GM18873 (cell line): ENCODE results near the gene GUCA1A.
"Not testable (repeated sequence)": the region's sequence is repeated elsewhere in the genome, so short reads cannot be mapped to it uniquely, and the experiment has no call there.

Experiments
- ATAC-seq: cut with Tn5 transposase; IDR thresholded peaks from one replicate; pipeline ENCODE4 v1.9.1; 2021; ENCODE audit warnings: mild to moderate bottlenecking, moderate library complexity, moderate number of reproducible peaks; ENCODE audit not compliant: unreplicated experiment, low FRiP score

The GUCA1A gene

GRCh38 chr6:42142118-42142835 lies 30.9 kb upstream of the GUCA1A start, which contains the start of gene C6orf132:
Gene C6orf132, minus strand, starts transcription at chr6:42142620. Its CDS starts 176 bp downstream, at chr6:42142444.
- no peak for ATAC-seq

DNA sequence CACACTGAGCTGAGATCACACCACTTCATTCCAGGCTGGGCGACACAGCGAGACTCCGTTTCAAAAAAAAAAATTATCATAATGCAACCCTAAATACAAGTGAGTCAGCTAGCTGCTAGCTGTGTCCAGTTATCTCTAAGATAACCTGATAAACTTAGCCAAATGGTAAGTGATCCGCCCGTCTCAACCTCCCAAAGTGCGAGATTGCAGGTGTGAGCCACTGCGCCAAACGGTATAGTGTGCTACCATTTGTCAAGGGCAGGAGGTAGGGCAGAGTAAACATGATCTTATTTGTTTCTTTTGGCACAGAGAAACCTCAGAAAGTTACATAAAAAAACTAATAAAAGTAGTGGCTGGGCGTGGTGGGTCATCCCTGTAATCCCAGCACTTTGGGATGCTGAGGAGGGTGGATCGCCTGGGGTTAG lies 26.0 kb upstream of the GUCA1A start:
- no peak for ATAC-seq

- ATAC-seq: no peak
These were observed 25.1 kb upstream of the GUCA1A start for GRCh38 chr6:42148058-42148457.

- no peak for ATAC-seq
These were observed 22.9 kb upstream of the GUCA1A start for GRCh38 chr6:42150254-42150653.

DNA sequence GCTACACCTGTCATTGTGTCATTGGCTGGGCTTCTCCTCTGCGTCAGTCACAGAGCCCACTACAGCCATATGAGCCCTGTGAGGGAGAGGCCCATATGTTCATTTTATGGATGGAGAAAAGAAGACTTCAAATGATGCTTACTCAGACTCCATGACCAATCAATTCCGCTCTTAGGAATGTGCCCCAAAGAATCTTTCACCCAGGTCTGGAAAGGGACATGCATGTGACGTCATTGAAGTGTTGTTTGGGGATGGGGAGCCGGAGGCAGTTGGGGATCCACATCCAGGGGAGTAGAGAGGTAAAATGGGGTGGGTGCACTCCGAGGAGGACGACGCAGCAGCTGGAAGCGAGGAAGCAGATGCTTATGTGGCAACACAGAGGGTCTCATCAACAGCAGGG lies 21.1 kb upstream of the GUCA1A start:
- no peak for ATAC-seq

GRCh38 chr6:42152528-42153213 lies 20.5 kb upstream of the GUCA1A start:
- ATAC-seq: not testable (repeated sequence)

DNA sequence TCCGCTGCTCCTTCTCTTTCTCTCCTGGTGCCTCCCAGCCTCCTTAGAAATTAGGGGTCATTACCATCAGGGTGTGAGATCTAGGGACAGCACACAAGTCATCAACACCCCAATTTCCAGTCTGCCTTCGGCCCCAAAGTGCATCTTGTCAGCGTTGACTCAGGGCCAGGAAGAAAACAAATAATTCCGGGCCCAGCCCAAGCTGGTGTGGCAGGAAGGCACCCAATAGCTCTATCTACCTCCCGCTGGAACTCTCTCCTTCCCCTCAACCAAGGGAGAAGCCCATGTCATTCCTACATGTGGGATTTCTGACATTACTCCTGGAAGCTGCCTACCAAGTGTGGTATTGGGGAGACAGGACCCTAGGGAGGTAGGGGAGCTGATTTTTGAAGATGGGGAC lies 19.2 kb upstream of the GUCA1A start:
- no peak for ATAC-seq

GRCh38 chr6:42154461-42155209 lies 18.5 kb upstream of the GUCA1A start:
- ATAC-seq: no peak

GRCh38 chr6:42155293-42155692 lies 17.9 kb upstream of the GUCA1A start:
- ATAC-seq: no peak

GRCh38 chr6:42156638-42157037 lies 16.5 kb upstream of the GUCA1A start:
- no peak for ATAC-seq

- ATAC-seq: no peak
These were observed 15.2 kb upstream of the GUCA1A start for GRCh38 chr6:42158011-42158410.

GRCh38 chr6:42158631-42159030 lies 14.5 kb upstream of the GUCA1A start:
- ATAC-seq: no peak

DNA sequence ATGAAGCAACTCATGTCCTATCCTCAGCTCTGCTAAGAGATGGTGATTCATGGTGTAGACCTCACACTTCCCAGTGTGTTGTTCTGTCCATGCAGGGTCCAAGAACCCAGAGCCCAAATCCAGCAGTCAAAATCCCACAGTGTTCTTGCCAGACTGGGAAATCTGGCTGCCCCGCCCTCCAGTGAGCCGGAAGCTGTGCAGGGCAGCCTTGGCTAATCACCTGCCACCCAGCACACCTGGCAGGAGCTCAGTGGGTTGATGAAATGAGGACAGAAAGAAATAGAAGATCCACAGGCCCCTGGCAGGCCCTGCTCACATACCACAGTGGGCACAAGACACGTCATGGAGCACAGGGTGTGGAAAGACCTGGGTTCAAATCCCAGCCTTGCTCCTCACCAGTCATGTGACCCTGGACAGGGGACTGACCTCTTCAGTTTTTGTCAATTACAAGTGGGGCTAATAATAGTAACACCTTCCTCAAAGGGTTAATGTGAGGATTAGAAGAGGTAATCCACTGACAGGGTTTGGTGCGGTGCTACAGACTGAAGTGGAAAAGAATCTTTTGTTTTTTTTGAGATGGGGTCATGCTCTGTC lies 13.6 kb upstream of the GUCA1A start:
- ATAC-seq: no peak

DNA sequence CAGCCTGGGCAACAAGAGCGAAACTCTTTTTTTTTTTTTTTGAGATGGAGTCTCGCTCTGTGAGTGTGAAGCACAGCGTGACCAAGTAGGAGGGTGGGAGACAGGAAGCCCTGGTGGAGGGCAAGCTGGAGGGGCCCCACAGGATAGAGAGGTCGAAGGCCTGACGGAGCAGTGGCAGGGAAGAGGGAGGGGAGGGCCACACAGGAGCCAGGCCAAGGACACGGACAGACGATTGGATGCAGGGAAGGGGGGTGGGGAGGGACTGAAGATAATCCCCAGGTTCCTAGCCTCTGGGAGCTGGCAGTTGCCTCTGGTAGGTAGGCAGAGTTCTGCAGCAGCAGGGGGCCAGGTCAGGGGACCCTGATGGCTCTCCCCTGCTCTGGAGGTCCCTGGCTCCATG lies 10.8 kb upstream of the GUCA1A start:
- ATAC-seq: no peak

- ATAC-seq: no peak
These were observed 10.4 kb upstream of the GUCA1A start for GRCh38 chr6:42162812-42163211.

DNA sequence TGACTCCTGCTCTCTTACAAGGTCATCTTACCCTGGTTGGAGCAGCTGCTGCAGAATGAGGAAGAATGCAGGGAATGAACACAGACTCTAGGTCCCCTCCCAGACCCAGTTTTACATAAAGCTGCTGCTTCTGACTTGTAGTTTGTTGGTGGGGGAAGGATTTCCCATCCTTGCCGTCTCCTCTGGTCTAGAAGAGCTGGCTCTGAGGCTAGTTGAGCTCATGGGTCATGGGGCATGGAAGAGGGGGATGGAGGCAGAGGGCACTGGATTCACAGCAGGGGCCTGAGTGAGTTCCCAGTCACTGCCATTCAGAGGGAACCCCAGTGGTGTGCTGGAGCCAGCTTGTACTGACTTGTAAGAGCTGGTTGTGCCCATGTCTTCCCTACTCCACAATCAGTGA lies 9.2 kb upstream of the GUCA1A start:
- ATAC-seq: no peak

- ATAC-seq: no peak
These were observed 8.1 kb upstream of the GUCA1A start for GRCh38 chr6:42165016-42165415.

DNA sequence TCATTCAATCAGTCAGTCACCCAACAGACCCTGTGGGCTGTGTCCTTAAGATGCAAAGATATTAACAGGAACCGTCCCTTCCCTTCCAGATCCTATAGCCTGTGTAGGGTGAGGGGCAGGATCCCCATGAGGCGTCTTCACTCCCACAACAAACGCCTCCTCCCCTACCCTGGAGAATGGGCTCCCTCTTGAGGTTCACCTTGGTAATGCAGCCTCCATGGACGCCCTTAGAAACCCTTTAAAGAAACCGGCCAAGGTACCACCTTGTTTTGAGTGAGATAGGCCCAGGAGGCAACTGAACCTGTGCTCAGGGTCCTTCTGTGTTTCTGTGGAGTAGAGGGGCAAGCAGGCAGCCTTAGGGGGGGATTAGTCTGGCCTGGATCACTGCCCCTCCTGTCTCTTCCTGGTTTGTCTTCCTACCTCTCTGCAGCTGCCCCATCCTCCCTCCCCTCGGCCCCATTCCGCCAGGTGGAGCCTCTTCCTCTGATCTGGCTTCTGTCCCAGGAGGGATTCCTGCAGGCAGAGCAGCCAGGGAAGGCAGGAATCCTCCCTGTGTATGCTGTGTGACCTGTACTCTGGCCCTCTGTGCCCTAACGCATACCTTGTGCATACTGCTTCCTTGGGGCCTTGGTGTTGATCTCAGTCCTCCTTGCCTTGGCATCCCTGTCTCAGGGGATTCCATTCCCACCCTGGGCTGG lies 6.6 kb upstream of the GUCA1A start:
- no peak for ATAC-seq

DNA sequence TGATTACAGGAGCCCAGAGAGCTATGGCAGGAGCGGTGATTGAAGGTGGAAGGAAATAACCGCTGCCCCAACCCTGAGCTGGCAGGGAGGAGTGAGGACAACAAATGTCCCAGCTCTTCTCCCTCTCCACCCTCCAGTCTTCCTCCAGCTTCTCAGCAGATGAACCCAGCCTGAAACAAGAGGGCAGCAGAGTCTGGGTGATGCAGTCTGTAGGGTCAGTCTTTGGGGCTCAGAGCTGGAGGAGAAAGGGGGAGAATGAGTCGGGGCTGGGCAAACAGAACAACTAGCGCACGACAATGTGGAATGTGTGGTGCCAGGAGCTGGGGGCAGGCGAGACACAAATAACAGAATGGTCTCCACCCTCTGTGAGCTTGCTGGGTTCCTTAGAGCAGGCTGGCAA lies 4.5 kb upstream of the GUCA1A start:
- no peak for ATAC-seq

- ATAC-seq: not testable (repeated sequence)
These were observed 3.4 kb upstream of the GUCA1A start for GRCh38 chr6:42169780-42170179.
